ENCODE results near the gene PECR. TPM values are rescaled to one million over a fixed set of nuclear protein-coding genes. Genes with fewer than 3 reads are reported as not detected.
A peak's percentile ranks its signal among the peaks of the same experiment; 100 is the strongest.

PECR gene
- total RNA-seq, 1 donor from 2014 or later = 19.0 TPM

- H3K4me3 Mint-ChIP-seq = no peak overlapping the region
- no peak for DNase-seq (ENCODE audit: extremely low spot score, unreplicated experiment)
- peaks cover 7% of the 10 kb centered on the region for H3K36me3 Mint-ChIP-seq
- H3K27ac Mint-ChIP-seq = no peak overlapping the region
- H3K4me1 Mint-ChIP-seq (ENCODE audit: unreplicated experiment) = peaks cover 5% of the 10 kb centered on the region
- H3K27me3 Mint-ChIP-seq = no peaks in the 10 kb centered on the region
- H3K9me3 Mint-ChIP-seq = no peaks in the 10 kb centered on the region
- TF ChIP-seq CTCF (conservative IDR thresholded peaks at IDR 0.05) = no peak
These were observed 52.0 kb downstream of the PECR start for GRCh38 chr2:216029416-216030129.

- H3K4me1 Mint-ChIP-seq (ENCODE audit: unreplicated experiment) = no peaks in the 10 kb centered on the region
- DNase-seq (ENCODE audit: extremely low spot score, unreplicated experiment) = no peak
- no peak overlapping the region for H3K4me3 Mint-ChIP-seq
- no peak for TF ChIP-seq CTCF (conservative IDR thresholded peaks at IDR 0.05)
- H3K36me3 Mint-ChIP-seq = no peaks in the 10 kb centered on the region
- H3K27ac Mint-ChIP-seq = no peak overlapping the region
- H3K27me3 Mint-ChIP-seq = no peaks in the 10 kb centered on the region
- H3K9me3 Mint-ChIP-seq = no peaks in the 10 kb centered on the region
These were observed 56.8 kb downstream of the PECR start for GRCh38 chr2:216024779-216025336.

- DNase-seq (ENCODE audit: extremely low spot score, unreplicated experiment) = no peak
- no peaks in the 10 kb centered on the region for H3K9me3 Mint-ChIP-seq
- H3K4me1 Mint-ChIP-seq (ENCODE audit: unreplicated experiment) = no peaks in the 10 kb centered on the region
- TF ChIP-seq CTCF (conservative IDR thresholded peaks at IDR 0.05) = peak; percentile 78
- no peak overlapping the region for H3K4me3 Mint-ChIP-seq
- H3K36me3 Mint-ChIP-seq = no peaks in the 10 kb centered on the region
- no peak overlapping the region for H3K27ac Mint-ChIP-seq
- H3K27me3 Mint-ChIP-seq = no peaks in the 10 kb centered on the region
These were observed 58.5 kb downstream of the PECR start for GRCh38 chr2:216023055-216023648.

- Mint-ChIP-seq H3K27ac (no peak overlapping the region), H3K36me3 (no peaks in the 10 kb centered on the region), H3K9me3 (no peaks in the 10 kb centered on the region), H3K4me1 (ENCODE audit: unreplicated experiment) (no peaks in the 10 kb centered on the region), H3K27me3 (no peaks in the 10 kb centered on the region), H3K4me3 (no peak overlapping the region)
- TF ChIP-seq CTCF (conservative IDR thresholded peaks at IDR 0.05) = no peak
- no peak for DNase-seq (ENCODE audit: extremely low spot score, unreplicated experiment)
These were observed 59.6 kb downstream of the PECR start for GRCh38 chr2:216021768-216022565.

GRCh38 chr2:216018709-216019108 lies 62.9 kb downstream of the PECR start:
- Mint-ChIP-seq H3K27me3 (no peaks in the 10 kb centered on the region), H3K27ac (no peak overlapping the region), H3K9me3 (no peaks in the 10 kb centered on the region), H3K36me3 (no peaks in the 10 kb centered on the region), H3K4me1 (ENCODE audit: unreplicated experiment) (no peaks in the 10 kb centered on the region), H3K4me3 (no peak overlapping the region)
- no peak for TF ChIP-seq CTCF (conservative IDR thresholded peaks at IDR 0.05)
- no peak for DNase-seq (ENCODE audit: extremely low spot score, unreplicated experiment)
